ENCODE measurements around the gene SNED1.
"Not testable (repeated sequence)": the region's sequence is repeated elsewhere in the genome, so short reads cannot be mapped to it uniquely, and the experiment has no call there.

The SNED1 gene

GRCh38 chr2:240972636-240973521 lies 25.5 kb upstream of the SNED1 start:
- no peak for DNase-seq

GRCh38 chr2:240974771-240975572 lies 23.4 kb upstream of the SNED1 start:
- no peak for DNase-seq

- DNase-seq: not testable (repeated sequence)
Measured at GRCh38 chr2:240975903-240976302, 22.5 kb upstream of the SNED1 start.

- no peak for DNase-seq
Measured at GRCh38 chr2:240981280-240981679, 17.1 kb upstream of the SNED1 start.

GRCh38 chr2:240981871-240982800 lies 16.3 kb upstream of the SNED1 start:
- DNase-seq: no peak

GRCh38 chr2:240982821-240983281 lies 15.6 kb upstream of the SNED1 start:
- no peak for DNase-seq

GRCh38 chr2:240983361-240983995 lies 14.9 kb upstream of the SNED1 start:
- DNase-seq: peak; percentile 48

GRCh38 chr2:240983996-240984498 lies 14.4 kb upstream of the SNED1 start:
- no peak for DNase-seq

- no peak for DNase-seq
Measured at GRCh38 chr2:240985881-240986786, 12.3 kb upstream of the SNED1 start.

GRCh38 chr2:240986787-240987411 lies 11.5 kb upstream of the SNED1 start:
- no peak for DNase-seq

GRCh38 chr2:240987588-240987987 lies 10.8 kb upstream of the SNED1 start:
- no peak for DNase-seq

- no peak for DNase-seq
Measured at GRCh38 chr2:240988146-240988545, 10.3 kb upstream of the SNED1 start.

- no peak for DNase-seq
Measured at GRCh38 chr2:240988571-240989271, 9.7 kb upstream of the SNED1 start.

GRCh38 chr2:240989451-240990265 lies 8.8 kb upstream of the SNED1 start:
- DNase-seq: no peak

- no peak for DNase-seq
Measured at GRCh38 chr2:240990266-240990529, 8.2 kb upstream of the SNED1 start.

GRCh38 chr2:240990726-240991377 lies 7.6 kb upstream of the SNED1 start:
- DNase-seq: no peak

GRCh38 chr2:240991378-240992263 lies 6.8 kb upstream of the SNED1 start:
- DNase-seq: no peak
